HUES48 (cell line): ENCODE data around the gene BAG3.

ENCODE experiments used
- H3K27ac ChIP-seq: one replicate; pipeline ENCODE4 v1.7.0; 2013; ENCODE audit warnings: low read depth, low read length, inconsistent platforms
- H3K27me3 ChIP-seq: 2 replicates; pipeline ENCODE4 v1.6.1; 2013; ENCODE audit warnings: mild to moderate bottlenecking, low read length; ENCODE audit not compliant: control insufficient read depth, insufficient read depth
- H3K36me3 ChIP-seq: 2 replicates; pipeline ENCODE4 v1.6.1; 2013; ENCODE audit warnings: low read length; ENCODE audit not compliant: control insufficient read depth, insufficient read depth
- H3K4me1 ChIP-seq: 2 replicates; pipeline ENCODE4 v1.6.1; 2013; ENCODE audit warnings: mild to moderate bottlenecking, low read length; ENCODE audit not compliant: control insufficient read depth, insufficient read depth
- H3K4me3 ChIP-seq: 2 replicates; pipeline ENCODE4 v1.5.1; 2013; ENCODE audit warnings: mild to moderate bottlenecking, low read depth, low read length
- H3K9ac ChIP-seq: 2 replicates; pipeline ENCODE4 v1.6.1; 2013; ENCODE audit warnings: mild to moderate bottlenecking, low read depth, low read length, moderate library complexity
- H3K9me3 ChIP-seq: 2 replicates; pipeline ENCODE4 v1.6.1; 2013; ENCODE audit warnings: low read length; ENCODE audit not compliant: control insufficient read depth, insufficient read depth

BAG3 gene

DNA sequence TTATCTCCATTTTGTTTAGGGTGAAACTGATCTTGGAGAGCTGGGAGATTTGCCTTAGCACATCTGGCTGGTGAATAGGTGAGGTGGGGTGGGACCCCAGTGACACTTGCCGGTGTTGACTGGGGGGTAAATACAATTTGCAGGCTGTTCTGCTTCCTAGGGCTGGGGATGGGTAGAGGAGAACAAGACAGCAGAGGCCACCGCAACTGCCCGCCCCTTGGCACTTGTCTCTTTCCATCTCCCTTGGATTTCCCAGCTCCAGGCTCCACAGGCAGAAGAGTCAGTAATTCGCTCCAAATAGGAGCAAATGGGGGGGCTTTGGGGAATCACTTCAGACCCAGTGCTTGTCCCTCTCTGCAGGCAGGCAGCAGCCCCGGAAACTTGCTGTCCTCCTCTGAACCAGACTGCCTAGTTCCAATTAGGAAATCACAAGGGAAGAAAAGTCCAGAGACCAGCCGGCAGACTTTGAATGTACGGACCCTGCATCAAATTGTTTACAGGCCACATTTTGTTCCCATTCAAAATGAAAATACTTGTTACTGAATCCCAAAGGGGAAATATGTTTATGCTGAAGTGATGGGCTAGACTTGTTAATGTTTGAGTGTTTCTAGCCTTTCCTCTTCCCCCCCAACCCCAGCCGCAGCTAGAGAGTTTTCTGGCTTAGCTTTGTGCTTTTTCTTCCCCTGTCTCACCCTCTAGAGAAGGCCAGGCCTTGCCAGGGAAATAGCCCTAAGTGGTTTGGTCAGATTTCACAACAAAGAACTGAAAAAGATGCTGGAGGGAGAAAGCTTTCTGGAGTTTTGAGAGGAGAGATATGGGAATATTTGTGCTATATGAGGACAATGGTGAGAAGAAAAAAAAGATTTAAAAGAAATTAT is 64.7 kb downstream of the BAG3 start:
- Histone ChIP-seq H3K4me3 (no peak overlapping the region), H3K27me3 (no peaks in the 10 kb centered on the region), H3K9ac (no peak overlapping the region), H3K36me3 (no peaks in the 10 kb centered on the region), H3K27ac (peak overlapping the region; percentile 22), H3K4me1 (no peaks in the 10 kb centered on the region), H3K9me3 (peaks cover 13% of the 10 kb centered on the region; the same call in 1 of the 2 replicates)

DNA sequence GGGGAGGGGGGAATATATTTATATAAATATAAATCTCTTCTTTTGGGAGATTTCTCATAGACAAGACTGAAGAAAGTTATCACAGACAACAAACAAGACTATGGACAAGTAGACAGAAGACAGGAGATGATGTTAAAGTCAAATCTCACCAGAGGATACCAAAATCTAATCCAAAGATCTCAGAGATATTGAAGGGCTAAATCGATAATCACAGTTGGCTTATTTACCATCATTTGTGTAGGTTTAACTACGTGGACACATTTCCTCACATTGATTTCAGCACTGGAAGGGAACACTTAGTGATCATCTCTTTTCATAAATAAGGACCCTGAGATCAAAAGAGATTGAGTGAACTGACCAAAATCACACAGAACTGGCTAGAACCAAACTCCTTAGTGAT is 72.0 kb downstream of the BAG3 start:
- no peak overlapping the region for H3K4me3 ChIP-seq
- H3K9ac ChIP-seq, result no peak overlapping the region
- no peaks in the 10 kb centered on the region for H3K36me3 ChIP-seq
- H3K27ac ChIP-seq, result peak overlapping the region; percentile 42
- peaks cover 18% of the 10 kb centered on the region for H3K4me1 ChIP-seq
- no peaks in the 10 kb centered on the region for H3K27me3 ChIP-seq
- H3K9me3 ChIP-seq, result peaks cover 7% of the 10 kb centered on the region; the same call in 1 of the 2 replicates

DNA sequence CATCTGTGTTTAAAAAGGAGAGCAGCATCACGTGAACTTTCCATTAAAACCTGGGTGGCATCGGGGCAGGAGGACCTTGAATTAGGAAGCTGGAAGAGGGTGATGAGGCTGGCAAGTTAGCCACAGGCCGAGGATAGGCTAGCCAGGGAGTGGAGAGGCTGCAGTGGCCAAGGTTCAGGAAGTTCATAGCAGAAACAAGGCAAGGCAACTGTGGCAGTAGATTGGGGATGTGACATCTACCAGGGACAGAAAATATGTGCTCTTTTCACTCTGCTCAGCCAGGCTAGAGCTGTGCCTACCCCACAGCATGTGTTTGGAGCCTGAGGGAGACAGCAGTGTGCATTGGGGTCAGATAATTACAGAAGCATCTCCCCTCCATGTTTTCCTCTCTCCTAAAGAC is 72.4 kb downstream of the BAG3 start:
- Histone ChIP-seq H3K4me3 (no peak overlapping the region), H3K27ac (peak overlapping the region; percentile 42), H3K9ac (no peak overlapping the region), H3K36me3 (no peaks in the 10 kb centered on the region), H3K9me3 (peaks cover 7% of the 10 kb centered on the region; the same call in 1 of the 2 replicates), H3K4me1 (peaks cover 18% of the 10 kb centered on the region), H3K27me3 (no peaks in the 10 kb centered on the region)

DNA sequence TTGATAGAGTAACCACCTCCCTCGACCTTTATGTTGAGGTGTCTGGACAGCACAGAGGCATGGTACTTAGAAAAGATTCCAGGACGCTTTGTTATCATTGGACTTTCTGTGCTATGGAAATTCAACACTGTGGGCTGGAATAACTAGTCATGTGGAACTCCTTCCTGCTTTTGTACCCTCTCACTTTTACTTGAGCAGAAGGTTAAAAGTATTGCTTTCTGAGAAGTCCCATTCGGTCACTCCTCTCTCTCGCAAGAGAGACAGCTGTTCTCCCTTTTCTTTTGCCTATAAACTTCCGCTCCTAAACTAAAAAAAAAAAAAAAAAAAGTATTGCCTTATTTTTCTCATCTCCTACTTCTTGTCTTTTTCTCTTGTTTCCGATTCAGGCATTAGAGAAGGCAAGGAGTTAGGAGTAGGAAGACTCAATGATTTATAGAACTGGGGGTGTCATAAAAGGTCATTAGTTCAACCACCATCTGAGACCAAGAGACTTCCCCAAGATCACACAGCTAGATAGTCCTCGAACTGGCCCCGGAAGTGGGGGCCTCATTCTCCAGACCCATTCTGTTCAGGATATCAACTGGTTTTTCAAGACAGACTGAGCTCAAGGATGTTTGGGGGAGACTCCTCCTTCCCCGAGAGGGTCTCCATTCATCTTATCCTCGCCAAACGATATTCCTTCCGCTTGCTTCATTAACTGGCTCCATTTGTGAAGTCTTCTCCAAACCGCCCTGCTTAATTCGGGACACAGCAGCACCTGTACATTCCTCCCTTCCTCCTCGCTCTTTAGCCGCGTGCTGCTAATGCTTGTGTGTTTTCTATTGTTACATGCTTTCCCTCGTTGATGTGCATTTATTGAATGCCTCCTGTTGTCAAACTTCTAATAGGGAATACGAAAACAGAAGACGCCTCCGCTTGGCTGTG is 73.7 kb downstream of the BAG3 start:
- no peaks in the 10 kb centered on the region for H3K36me3 ChIP-seq
- peaks cover 18% of the 10 kb centered on the region for H3K4me1 ChIP-seq
- peak overlapping the region; percentile 88 for H3K27ac ChIP-seq
- peak overlapping the region; percentile 88 for H3K4me3 ChIP-seq
- no peaks in the 10 kb centered on the region for H3K27me3 ChIP-seq
- peaks cover 7% of the 10 kb centered on the region; the same call in 1 of the 2 replicates for H3K9me3 ChIP-seq
- H3K9ac ChIP-seq, result peak overlapping the region; percentile 88

DNA sequence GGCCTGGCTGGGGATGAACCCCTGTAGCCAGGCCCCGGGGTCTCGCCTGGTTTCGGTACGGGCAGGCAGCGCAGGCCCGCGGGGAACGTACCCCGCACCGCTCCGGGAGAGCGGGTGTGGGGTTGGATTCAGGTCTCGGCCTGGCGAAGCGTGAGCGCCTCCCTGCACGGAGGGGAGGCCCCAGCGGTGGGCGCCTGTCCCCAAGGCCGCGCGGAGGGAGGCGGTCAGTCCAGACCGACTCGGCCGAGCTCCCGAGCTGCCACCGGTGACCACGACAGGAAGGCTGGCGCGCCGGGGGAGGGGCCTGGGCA is 74.3 kb downstream of the BAG3 start:
- Histone ChIP-seq H3K9ac (peak overlapping the region; percentile 88), H3K9me3 (peaks cover 4% of the 10 kb centered on the region; the same call in 1 of the 2 replicates), H3K36me3 (no peaks in the 10 kb centered on the region), H3K27ac (peak overlapping the region; percentile 88), H3K27me3 (no peaks in the 10 kb centered on the region), H3K4me1 (peaks cover 18% of the 10 kb centered on the region), H3K4me3 (peak overlapping the region; percentile 88)

DNA sequence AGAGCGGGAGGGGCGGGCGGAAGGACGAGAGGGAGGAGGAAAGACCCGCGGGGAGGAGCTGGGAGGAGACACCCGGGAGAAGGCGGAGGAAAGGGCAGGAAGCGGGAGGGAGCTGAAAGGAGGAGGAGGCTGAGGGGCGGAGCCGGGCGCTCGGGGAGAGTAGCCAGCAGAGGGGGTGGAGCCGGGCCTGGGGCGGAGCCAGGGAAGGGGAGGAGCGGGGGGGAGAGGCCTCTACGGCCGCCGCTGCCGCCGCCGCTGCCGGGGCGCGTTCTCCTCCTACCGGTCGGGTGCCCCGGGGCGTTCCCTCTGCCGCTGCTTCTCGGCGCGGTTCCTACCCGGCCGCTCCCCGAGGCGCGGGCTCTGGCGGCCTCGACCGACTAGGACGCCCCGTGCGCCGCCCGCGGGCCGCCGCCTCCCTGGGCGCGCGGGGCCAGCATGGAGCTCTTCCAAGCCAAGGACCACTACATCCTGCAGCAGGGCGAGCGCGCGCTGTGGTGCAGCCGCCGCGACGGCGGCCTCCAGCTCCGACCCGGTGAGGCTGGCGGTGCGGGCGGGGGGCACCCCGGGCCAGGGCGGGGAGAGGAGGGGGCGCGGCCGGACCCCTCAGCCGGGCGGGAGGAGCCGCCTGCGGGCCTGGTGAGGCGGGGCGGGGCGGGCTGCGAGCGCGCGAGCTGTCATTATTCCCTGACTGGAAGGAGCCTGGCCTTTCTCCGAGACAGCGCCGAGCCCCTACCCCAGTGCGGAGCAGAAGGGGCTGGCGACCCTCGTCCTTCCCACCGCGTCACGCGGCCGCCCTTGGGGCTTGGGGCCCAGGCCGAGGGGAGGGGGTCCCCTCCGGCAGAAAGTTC is 74.9 kb downstream of the BAG3 start, which contains the start of gene INPP5F:
Gene INPP5F (plus strand): TSS at position 223 of the 848 bp plus-strand sequence. CDS start 213 bp downstream, at position 436.
- H3K27me3 ChIP-seq, result no peaks in the 10 kb centered on the region
- no peaks in the 10 kb centered on the region for H3K36me3 ChIP-seq
- peak within 1 kb of the TSS; percentile 88 for H3K4me3 ChIP-seq
- H3K9me3 ChIP-seq, result no peaks in the 10 kb centered on the region
- H3K9ac ChIP-seq, result peak within 1 kb of the TSS; percentile 88
- peaks cover 18% of the 10 kb centered on the region for H3K4me1 ChIP-seq
- H3K27ac ChIP-seq, result peak within 1 kb of the TSS; percentile 92

DNA sequence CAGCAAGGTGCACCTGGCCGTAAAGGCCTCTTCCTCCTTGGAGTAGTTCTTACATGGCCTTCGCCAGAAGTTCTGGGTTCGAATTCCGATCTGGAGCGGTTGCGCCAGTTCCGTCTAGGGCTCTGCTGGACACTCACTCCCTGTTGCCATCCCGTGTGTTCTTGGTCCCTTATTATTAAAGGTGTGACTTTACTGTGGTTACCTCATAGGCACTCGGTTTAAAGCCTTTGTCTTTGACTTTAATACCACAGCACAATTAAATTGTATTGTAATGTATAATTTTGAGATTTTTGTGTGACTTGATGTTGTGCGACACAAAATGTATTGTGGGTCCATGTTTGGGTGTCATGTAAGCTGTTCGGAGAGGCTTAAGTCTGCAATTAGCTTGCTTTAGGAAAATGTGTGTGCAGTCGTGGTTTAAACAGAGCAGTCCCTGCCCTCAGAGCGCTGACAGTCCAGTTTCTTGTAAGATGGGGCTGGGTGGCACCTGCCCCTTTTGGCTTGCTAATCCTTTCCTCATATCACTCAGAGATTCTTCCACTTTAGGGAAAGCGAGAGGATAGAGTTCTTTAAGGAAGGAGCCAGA is 75.6 kb downstream of the BAG3 start:
- H3K4me3 ChIP-seq, result peak overlapping the region; percentile 88
- no peak overlapping the region for H3K9ac ChIP-seq
- no peaks in the 10 kb centered on the region for H3K9me3 ChIP-seq
- peaks cover 18% of the 10 kb centered on the region for H3K4me1 ChIP-seq
- no peaks in the 10 kb centered on the region for H3K27me3 ChIP-seq
- H3K36me3 ChIP-seq, result no peaks in the 10 kb centered on the region
- peak overlapping the region; percentile 92 for H3K27ac ChIP-seq
